GM21390 (cell line): ENCODE data around the gene DHRS11.
"Not testable (repeated sequence)": the region's sequence is repeated elsewhere in the genome, so short reads cannot be mapped to it uniquely, and the experiment has no call there.

ENCODE experiments used
- ATAC-seq: cut with Tn5 transposase; IDR thresholded peaks from one replicate; pipeline ENCODE4 v1.9.1; 2021; ENCODE audit not compliant: unreplicated experiment

DHRS11 gene

GRCh38 chr17:36593656-36594316, 2.1 kb downstream of the DHRS11 start:
- ATAC-seq = no peak

- no peak for ATAC-seq
Measured at GRCh38 chr17:36594626-36595401, 3.1 kb downstream of the DHRS11 start.

GRCh38 chr17:36597226-36597625, 5.5 kb downstream of the DHRS11 start:
- ATAC-seq = no peak

- no peak for ATAC-seq
Measured at GRCh38 chr17:36597866-36598777, 6.4 kb downstream of the DHRS11 start.

GRCh38 chr17:36598951-36599401, 7.3 kb downstream of the DHRS11 start:
- ATAC-seq = no peak

GRCh38 chr17:36599546-36600250, 8.0 kb downstream of the DHRS11 start:
- ATAC-seq = no peak

GRCh38 chr17:36600465-36600864, 8.8 kb downstream of the DHRS11 start:
- no peak for ATAC-seq

GRCh38 chr17:36600936-36601302, 9.2 kb downstream of the DHRS11 start:
- no peak for ATAC-seq

- ATAC-seq = peak; percentile 77
Measured at GRCh38 chr17:36601303-36602029, 9.8 kb downstream of the DHRS11 start, which contains the start of gene MRM1. MRM1 (plus strand) TSS chr17:36601583; CDS start chr17:36601811, 228 bp downstream.

- peak; percentile 11 for ATAC-seq
Measured at GRCh38 chr17:36602030-36602748, 10.5 kb downstream of the DHRS11 start.

GRCh38 chr17:36602924-36603384, 11.3 kb downstream of the DHRS11 start:
- no peak for ATAC-seq

- not testable (repeated sequence) for ATAC-seq
Measured at GRCh38 chr17:36605028-36605427, 13.3 kb downstream of the DHRS11 start.

- ATAC-seq = no peak
Measured at GRCh38 chr17:36608280-36608679, 16.6 kb downstream of the DHRS11 start.

GRCh38 chr17:36608794-36609497, 17.3 kb downstream of the DHRS11 start:
- ATAC-seq = no peak

GRCh38 chr17:36609498-36609862, 17.8 kb downstream of the DHRS11 start:
- no peak for ATAC-seq

GRCh38 chr17:36610474-36610873, 18.8 kb downstream of the DHRS11 start:
- no peak for ATAC-seq

- no peak for ATAC-seq
Measured at GRCh38 chr17:36611345-36612072, 19.8 kb downstream of the DHRS11 start.

GRCh38 chr17:36612323-36612722, 20.6 kb downstream of the DHRS11 start:
- no peak for ATAC-seq
